GM12872 (cell line): ENCODE measurements around the gene PLAC1.

Experiments
- CTCF ChIP-seq: IDR thresholded peaks from 3 replicates; pipeline ENCODE4 v1.5.1; 2011; ENCODE audit warnings: low read depth, mild to moderate bottlenecking, low read length, moderate library complexity; ENCODE audit not compliant: insufficient read depth

The PLAC1 gene

GRCh38 chrX:134679644-134680043 is 21.4 kb upstream of the PLAC1 start:
- TF ChIP-seq CTCF: no peak

- no peak for TF ChIP-seq CTCF
These were observed 20.9 kb upstream of the PLAC1 start for GRCh38 chrX:134679221-134679620.

GRCh38 chrX:134677332-134677731 is 19.1 kb upstream of the PLAC1 start:
- TF ChIP-seq CTCF: no peak

- TF ChIP-seq CTCF: no peak
These were observed 18.2 kb upstream of the PLAC1 start for GRCh38 chrX:134676436-134676835.

GRCh38 chrX:134673123-134673522 is 14.9 kb upstream of the PLAC1 start:
- no peak for TF ChIP-seq CTCF

GRCh38 chrX:134672101-134672500 is 13.8 kb upstream of the PLAC1 start:
- no peak for TF ChIP-seq CTCF

- no peak for TF ChIP-seq CTCF
These were observed 13.0 kb upstream of the PLAC1 start for GRCh38 chrX:134671294-134671693.
